GM19240 (cell line): ENCODE data around the gene SLC25A45.
"Not testable (repeated sequence)": the region's sequence is repeated elsewhere in the genome, so short reads cannot be mapped to it uniquely, and the experiment has no call there.

Source experiments
- DNase-seq: peaks from one replicate; pipeline ENCODE4 v3.0.0; 2011; ENCODE audit warnings: low spot score; ENCODE audit not compliant: insufficient read length

SLC25A45 gene

GRCh38 chr11:65421794-65422632 lies 39.6 kb upstream of the SLC25A45 start:
- no peak for DNase-seq

GRCh38 chr11:65420979-65421793 lies 38.7 kb upstream of the SLC25A45 start:
- no peak for DNase-seq

DNA sequence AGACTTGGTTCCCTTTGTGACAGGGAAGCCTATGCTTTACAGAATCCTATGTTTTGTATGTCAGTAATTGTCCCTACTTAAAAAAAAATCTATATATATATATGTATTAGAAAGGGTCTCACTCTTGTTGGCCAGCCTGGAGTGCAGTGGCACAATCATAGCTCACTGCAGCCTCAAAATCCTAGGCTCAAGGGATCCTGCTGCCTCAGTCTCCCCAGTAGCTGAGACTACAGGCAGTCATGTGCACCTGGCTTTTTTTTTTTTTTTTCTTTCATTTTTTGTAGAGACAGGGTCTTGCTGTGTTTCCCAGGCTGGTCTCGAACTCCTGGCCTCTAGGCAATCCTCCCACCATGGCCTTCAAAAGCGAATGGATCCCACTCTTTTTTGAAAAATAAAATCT lies 38.1 kb upstream of the SLC25A45 start:
- no peak for DNase-seq

DNA sequence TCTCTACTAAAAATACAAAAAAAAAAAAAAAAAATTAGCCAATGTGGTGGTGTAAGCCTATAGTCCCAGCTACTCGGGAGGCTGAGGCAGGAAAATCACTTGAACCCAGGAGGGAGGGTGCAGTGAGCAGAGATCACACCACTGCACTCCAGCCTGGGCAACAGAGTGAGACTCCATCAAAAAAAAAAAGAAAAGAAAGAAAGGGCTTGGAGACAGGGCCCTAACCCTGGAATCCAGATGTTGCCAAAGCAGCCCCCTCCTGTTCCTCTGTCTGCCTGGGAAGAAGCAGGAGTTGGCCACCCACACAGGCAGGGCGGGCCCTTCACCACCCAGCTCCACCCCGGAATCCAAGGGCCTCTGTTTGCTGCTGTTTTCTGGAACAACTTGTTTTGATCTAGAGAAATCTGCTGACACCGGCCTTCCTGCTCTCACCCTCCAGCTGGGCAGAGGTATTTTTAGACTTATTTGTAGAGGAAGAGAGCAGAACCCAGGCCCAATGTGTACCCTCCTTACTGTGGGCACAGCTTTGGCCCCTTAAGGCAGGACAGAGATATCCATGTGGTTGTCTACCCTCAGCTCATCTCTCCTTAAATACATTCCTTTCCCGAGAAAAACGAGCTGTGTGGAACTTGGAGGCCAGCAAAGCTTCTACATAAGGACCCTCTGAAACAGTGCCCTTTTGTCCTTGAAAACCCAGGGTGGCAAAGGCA lies 37.5 kb upstream of the SLC25A45 start:
- DNase-seq: no peak

DNA sequence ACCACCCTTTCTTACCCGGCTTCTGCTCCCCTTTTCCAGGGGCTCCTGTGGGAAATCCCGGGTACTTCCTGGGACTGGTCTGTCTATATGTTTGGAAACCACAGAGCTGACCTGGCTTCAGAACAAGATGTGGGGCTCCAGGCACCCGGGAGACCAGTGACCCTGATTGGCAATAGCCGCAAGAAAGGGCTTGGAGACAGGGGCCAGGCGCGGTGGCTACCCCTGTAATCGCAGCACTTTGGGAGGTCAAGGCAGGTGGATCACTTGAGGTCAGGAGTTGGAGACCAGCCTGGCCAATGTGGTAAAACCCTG lies 37.0 kb upstream of the SLC25A45 start:
- no peak for DNase-seq

- peak; percentile 77 for DNase-seq
These were observed 36.4 kb upstream of the SLC25A45 start for GRCh38 chr11:65418681-65419459.

GRCh38 chr11:65418431-65418680 lies 35.9 kb upstream of the SLC25A45 start:
- DNase-seq: no peak

- no peak for DNase-seq
These were observed 35.4 kb upstream of the SLC25A45 start for GRCh38 chr11:65417702-65418430.

DNA sequence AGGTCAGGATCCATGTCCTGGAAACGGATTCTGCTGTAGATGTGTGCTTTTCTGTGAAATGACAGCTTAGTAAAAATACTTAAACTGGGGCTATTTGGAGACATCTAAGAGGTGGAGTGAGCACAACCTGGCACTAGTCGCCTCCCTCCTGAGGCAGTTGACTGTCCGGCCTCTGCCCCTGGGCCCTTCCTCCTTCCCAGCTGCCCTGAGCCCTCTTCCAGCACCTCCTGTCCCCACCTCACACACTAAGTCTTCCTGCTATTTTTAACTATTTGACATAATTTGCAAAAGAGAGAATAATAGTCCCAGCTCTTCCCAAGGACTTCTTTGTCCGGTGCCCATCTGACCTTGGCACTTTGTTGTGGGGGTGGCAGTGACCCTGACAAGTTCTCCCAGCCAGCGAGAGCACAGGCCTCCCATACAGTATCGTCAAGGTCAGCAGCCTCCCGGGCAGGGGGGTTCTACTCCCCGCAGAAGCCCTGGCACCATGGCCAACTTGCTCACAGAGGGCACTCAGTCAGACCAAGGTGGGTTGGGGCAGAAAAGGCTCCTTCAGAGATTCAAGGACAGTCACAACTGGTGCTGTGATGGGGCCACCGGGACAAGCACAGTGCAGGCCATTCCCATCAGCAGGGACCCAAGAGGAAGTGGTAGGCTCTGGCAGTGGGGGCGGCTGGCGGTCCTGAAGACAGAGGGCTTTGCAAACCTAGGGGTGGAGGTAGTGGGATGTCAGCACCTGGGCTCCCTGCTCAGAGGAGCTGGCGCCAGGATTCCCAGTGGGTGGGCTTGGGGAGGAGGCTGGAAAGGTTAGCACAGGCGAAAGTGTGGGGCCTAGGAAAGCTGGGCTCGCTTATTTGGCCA lies 34.6 kb upstream of the SLC25A45 start:
- DNase-seq: no peak

DNA sequence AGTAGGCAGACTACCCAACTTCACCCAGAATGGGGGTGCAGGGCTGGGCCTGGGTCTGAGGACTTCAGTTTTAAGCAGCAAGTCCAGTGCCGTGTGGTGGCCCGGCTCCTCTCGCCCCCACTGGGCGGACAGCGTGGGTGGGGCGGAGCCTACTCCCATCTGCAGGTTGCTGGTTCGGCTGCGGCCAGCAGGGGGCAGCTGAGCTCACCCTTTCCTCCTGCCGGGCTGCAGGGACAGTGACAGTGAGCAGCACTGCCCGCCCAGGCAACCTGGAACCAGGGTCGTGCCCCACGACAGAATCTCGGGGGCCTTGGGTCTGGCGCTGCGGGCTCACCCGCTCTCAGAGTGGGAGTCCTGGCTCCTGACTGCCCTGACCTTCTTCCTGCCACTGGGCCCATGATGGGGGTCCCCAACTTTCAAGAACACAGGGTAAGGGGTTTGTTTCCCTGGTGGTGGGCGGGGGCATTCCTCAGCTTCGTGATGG lies 33.9 kb upstream of the SLC25A45 start:
- peak; percentile 95 for DNase-seq

- no peak for DNase-seq
These were observed 33.3 kb upstream of the SLC25A45 start for GRCh38 chr11:65415499-65416340.

DNA sequence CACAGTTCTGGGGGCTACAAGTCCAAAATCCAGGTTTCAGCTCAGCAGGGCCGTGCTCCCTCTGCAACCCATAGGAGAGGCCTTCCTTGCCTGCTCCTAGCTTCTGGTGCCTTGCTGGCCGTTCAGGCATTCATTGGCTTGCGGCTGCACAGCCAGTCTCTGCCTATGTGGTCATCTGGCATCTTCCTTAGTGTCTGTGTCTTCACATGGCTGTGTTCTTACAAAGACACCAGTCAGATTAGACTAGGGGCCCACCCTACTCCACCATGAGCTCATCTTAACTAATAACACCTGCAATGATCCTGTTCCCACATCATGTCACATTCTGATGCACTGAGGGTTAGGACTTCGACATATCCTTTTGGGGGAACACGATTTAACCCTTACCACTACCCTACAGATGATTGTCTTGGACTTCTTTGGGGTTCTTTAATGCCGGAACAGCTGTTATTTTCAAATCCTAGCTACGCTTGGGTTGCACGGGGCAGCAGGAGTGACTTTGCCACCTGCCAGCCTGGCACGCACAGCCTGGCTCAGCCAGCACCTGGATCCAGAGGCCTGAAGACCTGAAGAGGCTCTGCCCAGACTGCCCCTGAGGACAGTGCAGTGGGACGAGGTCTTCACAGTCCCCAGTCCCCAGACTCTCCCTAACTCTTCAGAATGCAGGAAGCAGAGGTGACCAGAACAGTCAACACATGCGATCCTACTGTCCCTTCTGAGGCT lies 32.5 kb upstream of the SLC25A45 start:
- no peak for DNase-seq

DNA sequence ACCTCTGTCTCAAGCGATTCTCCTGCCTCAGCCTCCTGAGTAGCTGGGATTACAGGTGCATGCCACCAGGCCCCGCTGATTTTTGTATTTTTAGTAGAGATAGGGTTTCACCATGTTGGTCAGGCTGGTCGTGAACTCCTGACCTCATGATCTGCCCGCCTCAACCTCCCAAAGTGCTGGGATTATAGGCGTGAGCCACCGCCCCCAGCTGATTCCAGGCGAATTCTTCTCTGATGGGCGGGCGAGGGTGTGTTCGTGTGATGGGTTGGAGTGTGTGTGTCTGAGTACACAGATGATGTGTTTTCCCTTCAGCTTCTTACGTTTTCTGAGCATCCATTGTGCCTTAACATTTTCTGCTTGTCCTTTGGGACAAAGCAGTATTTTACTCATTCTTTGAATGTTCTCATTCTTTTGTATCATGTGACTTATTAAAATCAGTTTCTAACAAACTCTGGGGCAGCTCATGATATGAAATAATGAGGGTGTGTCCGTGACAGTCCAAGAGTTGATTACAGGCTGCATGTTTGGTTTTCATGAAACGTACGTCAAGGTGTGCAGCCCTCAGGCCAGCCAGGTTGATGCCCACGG lies 30.7 kb upstream of the SLC25A45 start:
- DNase-seq: not testable (repeated sequence)

DNA sequence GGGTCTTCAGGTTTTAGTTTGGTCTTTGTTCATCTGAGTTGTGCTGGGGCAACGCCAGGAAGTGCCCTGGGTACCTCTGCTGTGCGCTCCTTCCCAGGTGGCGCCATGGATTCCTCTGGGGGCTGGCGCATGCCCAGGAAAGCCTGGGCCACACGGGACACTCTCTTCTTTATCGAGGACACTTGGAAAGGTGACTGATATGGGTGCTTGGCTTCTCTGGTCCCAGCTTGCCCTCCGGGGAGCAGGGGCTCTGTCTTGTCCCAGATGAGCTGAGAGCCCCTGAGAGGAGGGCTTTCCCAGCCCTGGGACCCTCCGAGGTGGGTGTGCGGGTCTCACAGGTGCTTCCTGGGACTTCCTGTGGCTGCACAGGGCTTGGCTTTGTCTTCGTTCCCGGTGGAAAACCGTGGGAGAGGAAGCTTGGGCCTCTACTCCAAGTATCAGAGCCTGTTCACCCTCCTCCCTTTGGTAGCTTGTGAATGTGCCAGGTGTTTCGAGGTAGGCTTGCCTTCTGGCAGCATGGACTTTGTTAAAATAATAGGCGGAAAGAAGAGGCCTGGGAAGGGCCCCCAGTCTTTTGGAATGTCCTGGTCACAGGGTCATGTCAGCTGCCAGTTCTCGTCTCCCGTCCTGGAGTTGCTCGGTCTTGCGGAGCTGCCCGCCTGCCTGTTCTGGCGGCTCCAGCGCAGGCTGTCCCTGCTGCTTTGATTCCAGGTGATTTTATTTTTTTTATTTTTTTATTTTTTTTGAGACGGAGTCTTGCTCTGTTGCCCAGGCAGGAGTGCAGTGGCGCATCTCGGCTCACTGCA lies 30.0 kb upstream of the SLC25A45 start:
- no peak for DNase-seq

- no peak for DNase-seq
These were observed 29.2 kb upstream of the SLC25A45 start for GRCh38 chr11:65411681-65412070.

GRCh38 chr11:65410936-65411680 lies 28.7 kb upstream of the SLC25A45 start:
- no peak for DNase-seq
